ENCODE data around the gene IQSEC2.

IQSEC2 gene

DNA sequence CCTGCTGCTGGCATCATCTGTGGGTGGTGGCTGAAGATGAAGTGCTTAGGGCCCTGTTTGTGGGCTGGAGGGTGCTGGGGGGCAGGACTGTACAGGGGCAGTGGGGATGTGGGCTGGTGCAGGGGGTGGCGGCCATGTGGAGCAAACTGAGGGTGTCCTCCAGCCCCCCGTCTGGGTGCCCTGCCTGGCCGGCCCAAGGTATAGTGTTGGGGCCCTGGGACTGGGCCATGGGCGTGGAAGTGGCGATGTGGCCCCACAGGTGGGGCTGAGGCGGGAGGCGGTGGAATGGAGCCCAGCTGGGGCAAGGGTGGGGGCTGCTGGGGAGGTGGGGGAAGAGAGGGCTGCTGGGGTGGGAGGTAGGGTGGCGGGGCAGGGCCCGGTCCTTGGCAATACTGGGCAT is 46.9 kb downstream of the IQSEC2 start:
- no peak overlapping the region for H3K4me3 ChIP-seq
- H3K36me3 ChIP-seq (ENCODE audit: insufficient read depth, low read length), result no peaks in the 10 kb centered on the region
- no peaks in the 10 kb centered on the region for H3K9me3 ChIP-seq (ENCODE audit: low read depth, low read length)
- no peak for TF ChIP-seq FOXP2 (optimal IDR thresholded peaks at IDR 0.05; ENCODE audit: control extremely low read depth, extremely low read length, insufficient read depth)
- no peak overlapping the region for H3K9ac ChIP-seq (ENCODE audit: insufficient read length)
- no peak overlapping the region for H3K27ac ChIP-seq
- no peak for DNase-seq (ENCODE audit: low read depth, low spot score)

GRCh38 chrX:53233536-53233935 is 47.8 kb downstream of the IQSEC2 start:
- no peak overlapping the region for H3K27ac ChIP-seq
- no peaks in the 10 kb centered on the region for H3K9me3 ChIP-seq (ENCODE audit: low read depth, low read length)
- no peaks in the 10 kb centered on the region for H3K36me3 ChIP-seq (ENCODE audit: insufficient read depth, low read length)
- H3K4me3 ChIP-seq, result no peak overlapping the region
- no peak for DNase-seq (ENCODE audit: low read depth, low spot score)
- TF ChIP-seq FOXP2 (optimal IDR thresholded peaks at IDR 0.05; ENCODE audit: control extremely low read depth, extremely low read length, insufficient read depth) (no peak), EZH2 (IDR thresholded peaks at IDR 0.05) (no peak), POLR2AphosphoS5 (IDR thresholded peaks at IDR 0.05; ENCODE audit: borderline replicate concordance, low read depth, low read length) (no peak)
- no peak overlapping the region for H3K9ac ChIP-seq (ENCODE audit: insufficient read length)

DNA sequence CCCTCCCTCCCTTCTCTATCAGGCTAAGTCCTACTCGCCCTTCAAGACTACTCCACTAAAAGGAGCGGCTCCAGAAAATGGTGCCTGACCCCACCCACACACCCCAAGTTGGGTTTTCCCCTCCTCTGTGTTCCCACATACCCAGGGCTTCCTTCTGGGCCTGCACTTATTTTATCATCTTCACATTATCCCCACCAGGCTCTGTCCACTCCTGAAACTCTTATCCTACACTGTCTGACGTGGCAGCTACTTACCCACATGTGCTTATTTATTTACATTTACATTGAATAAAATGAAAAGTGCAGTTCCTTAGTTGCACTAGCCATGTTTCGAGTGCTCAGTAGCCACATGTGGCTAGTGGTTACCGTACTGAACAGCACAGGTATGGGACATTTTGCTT is 51.3 kb downstream of the IQSEC2 start:
- Histone ChIP-seq H3K9me3 (ENCODE audit: low read depth, low read length) (no peaks in the 10 kb centered on the region), H3K9ac (ENCODE audit: insufficient read length) (no peak overlapping the region)
- no peak for TF ChIP-seq POLR2AphosphoS5 (IDR thresholded peaks at IDR 0.05; ENCODE audit: borderline replicate concordance, low read depth, low read length)
- no peak for TF ChIP-seq FOXP2 (optimal IDR thresholded peaks at IDR 0.05; ENCODE audit: control extremely low read depth, extremely low read length, insufficient read depth)
- TF ChIP-seq EZH2 (IDR thresholded peaks at IDR 0.05), result no peak

GRCh38 chrX:53227224-53227765 is 54.1 kb downstream of the IQSEC2 start:
- DNase-seq (ENCODE audit: low read depth, low spot score), result no peak
- TF ChIP-seq EZH2 (IDR thresholded peaks at IDR 0.05) (no peak), POLR2AphosphoS5 (IDR thresholded peaks at IDR 0.05; ENCODE audit: borderline replicate concordance, low read depth, low read length) (no peak), FOXP2 (optimal IDR thresholded peaks at IDR 0.05; ENCODE audit: control extremely low read depth, extremely low read length, insufficient read depth) (no peak)

More for the DNA sequence above, 51.3 kb downstream of the IQSEC2 start:
- DNase-seq (ENCODE audit: low read depth, low spot score), result no peak
- Histone ChIP-seq H3K27ac (no peak overlapping the region), H3K4me3 (no peak overlapping the region), H3K36me3 (ENCODE audit: insufficient read depth, low read length) (no peaks in the 10 kb centered on the region)

DNA sequence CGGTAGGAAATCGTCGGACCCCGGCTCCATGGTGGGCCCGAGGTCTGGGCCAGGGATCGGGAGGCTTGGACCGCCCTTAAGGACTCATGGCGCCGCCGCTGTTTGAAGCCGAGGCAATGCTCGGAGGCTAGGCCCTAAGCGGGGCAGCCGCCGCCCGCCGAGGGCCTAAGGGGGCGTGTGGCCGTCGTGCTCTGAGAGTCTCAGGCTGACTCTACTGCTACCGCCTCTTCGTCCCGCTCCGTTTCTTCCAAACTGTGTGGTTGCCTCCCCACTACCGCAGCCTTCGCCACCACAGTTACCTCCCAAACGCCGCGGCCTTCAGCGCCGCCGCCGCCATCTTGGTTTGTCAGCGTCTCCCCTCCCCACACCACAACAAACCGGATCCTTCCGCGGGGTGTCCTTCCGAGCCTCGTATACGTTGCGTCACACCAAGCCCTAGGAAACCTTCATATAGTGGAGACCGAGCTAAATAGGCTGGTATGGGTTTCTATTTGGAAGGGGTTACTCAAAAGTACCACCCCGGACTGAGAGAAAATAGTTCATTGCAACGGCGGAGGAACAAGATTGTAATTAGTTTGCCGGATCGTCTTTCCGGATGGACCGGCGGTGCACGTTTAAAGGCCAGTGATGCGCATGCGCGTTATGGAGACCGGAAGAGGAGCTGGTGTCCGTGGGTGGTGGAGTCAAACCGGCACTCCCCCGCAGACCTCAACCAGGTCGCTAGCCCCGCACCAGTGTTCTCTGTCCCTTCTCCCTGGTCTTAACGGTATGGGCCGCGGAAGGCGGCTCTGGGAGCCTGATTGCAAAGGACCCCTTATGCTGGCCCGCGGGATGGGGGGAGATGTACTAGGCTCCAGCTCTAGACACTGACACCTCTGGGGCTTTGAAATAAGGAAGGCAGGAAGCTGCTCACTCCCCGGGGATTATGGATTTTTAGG is 56.3 kb downstream of the IQSEC2 start, which contains the start of gene KDM5C:
Gene KDM5C (minus strand): TSS at position 348 of the 938 bp plus-strand sequence. CDS start 318 bp downstream, at position 30.
- peak; percentile 72 for TF ChIP-seq POLR2AphosphoS5 (IDR thresholded peaks at IDR 0.05; ENCODE audit: borderline replicate concordance, low read depth, low read length)
- TF ChIP-seq FOXP2 (optimal IDR thresholded peaks at IDR 0.05; ENCODE audit: control extremely low read depth, extremely low read length, insufficient read depth), result no peak
- TF ChIP-seq EZH2 (IDR thresholded peaks at IDR 0.05), result no peak

More at GRCh38 chrX:53227224-53227765, 54.1 kb downstream of the IQSEC2 start:
- 0 out of 2 replicates have a peak, but pooled peaks cover 6% of the 10 kb centered on the region for H3K36me3 ChIP-seq (ENCODE audit: insufficient read depth, low read length)
- H3K9ac ChIP-seq (ENCODE audit: insufficient read length), result no peak overlapping the region
- H3K9me3 ChIP-seq (ENCODE audit: low read depth, low read length), result no peaks in the 10 kb centered on the region
- no peak overlapping the region for H3K27ac ChIP-seq
- no peak overlapping the region for H3K4me3 ChIP-seq

DNA sequence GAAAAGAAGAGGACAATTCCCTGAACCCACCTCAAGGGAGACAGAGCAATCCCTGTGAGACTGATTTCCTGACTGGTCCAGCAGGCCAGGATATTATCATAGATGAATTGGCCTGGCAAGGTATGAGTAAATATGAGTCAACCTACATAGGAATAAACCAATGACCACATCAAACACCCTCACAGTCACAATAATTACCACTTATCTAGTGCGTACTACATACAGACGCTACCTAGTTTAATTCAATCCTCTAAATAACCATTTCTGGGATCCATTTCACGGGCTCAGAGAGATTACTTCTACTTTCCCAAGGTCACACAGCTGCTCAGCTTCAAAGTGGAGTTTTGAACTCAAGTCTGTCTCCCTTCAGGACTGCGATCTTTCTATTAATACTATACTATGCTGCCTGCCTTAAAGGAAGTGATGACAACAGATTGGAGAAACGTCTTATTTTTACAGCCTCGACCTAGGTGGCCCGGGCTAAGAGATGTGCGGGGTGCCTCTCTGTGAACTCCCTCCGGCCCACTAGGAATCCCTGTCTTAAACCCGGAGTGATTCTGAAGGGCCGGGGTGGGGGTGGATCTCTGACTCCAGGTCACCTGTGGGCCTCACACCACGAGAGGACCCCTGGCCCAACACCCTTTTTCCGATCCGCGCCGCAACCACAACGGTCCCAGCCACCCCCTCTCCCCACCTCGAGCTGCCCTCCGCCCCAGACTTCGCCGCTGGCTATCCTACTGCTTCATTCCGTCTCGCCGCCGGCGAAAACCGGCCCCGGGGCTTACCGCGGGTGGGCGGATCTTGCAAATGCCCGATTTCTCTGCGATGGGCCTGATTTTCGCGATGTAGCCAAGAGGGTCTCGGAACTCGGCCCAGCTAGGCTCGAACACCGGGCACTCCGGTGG is 57.2 kb downstream of the IQSEC2 start:
- Histone ChIP-seq H3K36me3 (ENCODE audit: insufficient read depth, low read length) (peaks cover 28% of the 10 kb centered on the region), H3K4me3 (peak overlapping the region; percentile 93), H3K27ac (peak overlapping the region; percentile 97; the same call in 1 of the 2 replicates), H3K9me3 (ENCODE audit: low read depth, low read length) (no peaks in the 10 kb centered on the region), H3K9ac (ENCODE audit: insufficient read length) (peak overlapping the region; percentile 99)
- no peak for DNase-seq (ENCODE audit: low read depth, low spot score)
- TF ChIP-seq EZH2 (IDR thresholded peaks at IDR 0.05), result no peak
- no peak for TF ChIP-seq POLR2AphosphoS5 (IDR thresholded peaks at IDR 0.05; ENCODE audit: borderline replicate concordance, low read depth, low read length)
- TF ChIP-seq FOXP2 (optimal IDR thresholded peaks at IDR 0.05; ENCODE audit: control extremely low read depth, extremely low read length, insufficient read depth), result no peak

More for the DNA sequence above, 56.3 kb downstream of the IQSEC2 start, which contains the start of gene KDM5C:
- DNase-seq (ENCODE audit: low read depth, low spot score), result peak; percentile 85
- Histone ChIP-seq H3K27ac (peak within 1 kb of the TSS; percentile 97), H3K9me3 (ENCODE audit: low read depth, low read length) (no peaks in the 10 kb centered on the region), H3K9ac (ENCODE audit: insufficient read length) (peak within 1 kb of the TSS; percentile 99), H3K36me3 (ENCODE audit: insufficient read depth, low read length) (peaks cover 18% of the 10 kb centered on the region), H3K4me3 (peak within 1 kb of the TSS; percentile 93)

GRCh38 chrX:53223068-53223693 is 58.2 kb downstream of the IQSEC2 start:
- TF ChIP-seq EZH2 (IDR thresholded peaks at IDR 0.05) (no peak), FOXP2 (optimal IDR thresholded peaks at IDR 0.05; ENCODE audit: control extremely low read depth, extremely low read length, insufficient read depth) (no peak), POLR2AphosphoS5 (IDR thresholded peaks at IDR 0.05; ENCODE audit: borderline replicate concordance, low read depth, low read length) (no peak)
- Histone ChIP-seq H3K4me3 (peak overlapping the region; percentile 93), H3K27ac (no peak overlapping the region), H3K9ac (ENCODE audit: insufficient read length) (peak overlapping the region; percentile 99), H3K9me3 (ENCODE audit: low read depth, low read length) (no peaks in the 10 kb centered on the region), H3K36me3 (ENCODE audit: insufficient read depth, low read length) (peaks cover 38% of the 10 kb centered on the region)
- DNase-seq (ENCODE audit: low read depth, low spot score), result no peak
